CD14-positive monocyte (primary cell): ENCODE measurements around the gene ROBO1. TPM values are rescaled to one million over a fixed set of nuclear protein-coding genes. Genes with fewer than 3 reads are reported as not detected.

Source experiments
- DNase-seq, 3 donors: peaks; one replicate each; pipeline ENCODE4 v3.0.0-alpha.2; 2011 to 2022
- H2AFZ ChIP-seq: 2 replicates; pipeline ENCODE4 v1.6.0; 2012; ENCODE audit warnings: mild to moderate bottlenecking, low read depth, low read length, inconsistent platforms; ENCODE audit not compliant: insufficient read depth, poor library complexity, severe bottlenecking
- H3K27ac ChIP-seq, 2 donors: 1 replicate in 1 of 2; 2 replicates in 1 of 2; pipeline ENCODE4 v1.5.1; 2012 to 2013; ENCODE audit warnings: low read length in 2 of 2, control low read depth in 1 of 2, inconsistent platforms in 1 of 2, low read depth in 1 of 2, mild to moderate bottlenecking in 1 of 2
- H3K27me3 ChIP-seq, 2 donors: one replicate each; pipeline versions ENCODE4 v1.6.0 to v1.6.1; 2011 to 2013; ENCODE audit warnings: low read length in 2 of 2; ENCODE audit not compliant: control insufficient read depth in 2 of 2, insufficient read depth in 2 of 2
- H3K36me3 ChIP-seq, 2 donors: replicated peaks in 1 of 2; 1 replicate in 1 of 2; 2 replicates in 1 of 2; pipeline versions ENCODE4 v1.5.1 to v1.6.1; 2012 to 2013; ENCODE audit warnings: low read length in 2 of 2, control low read depth in 1 of 2, inconsistent platforms in 1 of 2, mild to moderate bottlenecking in 1 of 2; ENCODE audit not compliant: insufficient read depth in 2 of 2, control insufficient read depth in 1 of 2
- H3K4me1 ChIP-seq, 2 donors: 1 replicate in 1 of 2; 2 replicates in 1 of 2; pipeline versions ENCODE4 v1.5.1 to v1.6.1; 2012 to 2013; ENCODE audit warnings: low read length in 2 of 2, control low read depth in 1 of 2, inconsistent platforms in 1 of 2, mild to moderate bottlenecking in 1 of 2, moderate library complexity in 1 of 2; ENCODE audit not compliant: insufficient read depth in 2 of 2, control insufficient read depth in 1 of 2
- H3K4me2 ChIP-seq: replicated peaks from 2 replicates; pipeline ENCODE3; 2012; ENCODE audit warnings: low read length, moderate library complexity, mild to moderate bottlenecking; ENCODE audit not compliant: poor library complexity, severe bottlenecking; ENCODE audit errors: extremely low read depth
- H3K4me3 ChIP-seq, 3 experiments: fragments of 200-600 bp in 1 of 3; sonication (generic) in 1 of 3; replicated peaks in 1 of 3; 1 replicate in 2 of 3; 2 replicates in 1 of 3; pipeline ENCODE4 v1.5.1; 2011 to 2013; ENCODE audit warnings: low read length in 3 of 3, mild to moderate bottlenecking in 3 of 3, control low read depth in 2 of 3, low read depth in 2 of 3, inconsistent platforms in 1 of 3, moderate library complexity in 1 of 3
- H3K79me2 ChIP-seq: 2 replicates; pipeline ENCODE4 v1.6.0; 2012; ENCODE audit warnings: mild to moderate bottlenecking, control low read depth, inconsistent platforms, low read length, moderate library complexity; ENCODE audit not compliant: insufficient read depth
- H3K9ac ChIP-seq: 2 replicates; pipeline ENCODE4 v1.6.0; 2017; ENCODE audit warnings: low read length, mild to moderate bottlenecking; ENCODE audit not compliant: insufficient read depth, poor library complexity, severe bottlenecking
- H3K9me3 ChIP-seq, 2 donors: replicated peaks in 1 of 2; 1 replicate in 1 of 2; 2 replicates in 1 of 2; pipeline versions ENCODE4 v1.5.1 to v1.6.1; 2012 to 2013; ENCODE audit warnings: low read length in 2 of 2, control low read depth in 1 of 2; ENCODE audit not compliant: control insufficient read depth in 1 of 2, insufficient read depth in 1 of 2
- H4K20me1 ChIP-seq: 2 replicates; pipeline ENCODE4 v1.6.0; 2012; ENCODE audit warnings: mild to moderate bottlenecking, low read length, control low read depth, moderate library complexity; ENCODE audit not compliant: insufficient read depth
- H3K27ac Mint-ChIP-seq, 7 donors: one replicate each; pipeline ENCODE4 v1.8.0; 2020; ENCODE audit warnings: mild to moderate bottlenecking in 7 of 7, mixed read lengths in 7 of 7, moderate library complexity in 6 of 7, inconsistent platforms in 2 of 7
- H3K27me3 Mint-ChIP-seq, 3 donors: one replicate each; pipeline ENCODE4 v1.8.0; 2021 to 2022; ENCODE audit warnings: low read depth in 3 of 3, mild to moderate bottlenecking in 3 of 3, mixed read lengths in 3 of 3, moderate library complexity in 3 of 3, inconsistent platforms in 1 of 3
- H3K36me3 Mint-ChIP-seq, 2 donors: one replicate each; pipeline ENCODE4 v1.8.0; 2020; ENCODE audit warnings: mixed read lengths in 2 of 2, inconsistent platforms in 1 of 2, mild to moderate bottlenecking in 1 of 2
- H3K4me1 Mint-ChIP-seq: one replicate; pipeline ENCODE4 v1.8.0; 2020; ENCODE audit warnings: mild to moderate bottlenecking, mixed read lengths
- H3K4me3 Mint-ChIP-seq, 2 donors: one replicate each; pipeline ENCODE4 v1.8.0; 2020; ENCODE audit warnings: mild to moderate bottlenecking in 2 of 2, mixed read lengths in 2 of 2, moderate library complexity in 1 of 2
- H3K9me3 Mint-ChIP-seq, 7 donors: one replicate each; pipeline ENCODE4 v1.8.0; 2020 to 2022; ENCODE audit warnings: mixed read lengths in 7 of 7, mild to moderate bottlenecking in 6 of 7, moderate library complexity in 6 of 7, inconsistent platforms in 2 of 7
- CTCF ChIP-seq: fragments of 200-600 bp; IDR thresholded peaks from one replicate; pipeline ENCODE4 v1.8.0; 2022; ENCODE audit warnings: antibody characterized with exemption, mild to moderate bottlenecking
- WGBS: methylation state at CpG from one replicate; pipeline ENCODE4 v1.1.5; 2013; ENCODE audit warnings: missing lambda C conversion rate; ENCODE audit not compliant: insufficient coverage; 5-methylcytosine and 5-hydroxymethylcytosine counted together
- intact Hi-C, 2 donors: fragments of 100-400 bp; cut with micrococcal nuclease; formaldehyde crosslinking; loops; one replicate each; pipeline versions ENCODE4 v1.15.0 to v1.15.1; 2023
- polyA plus RNA-seq, 3 donors: library from polyadenylated mRNA; depleted of rRNA in 1 of 3; unstranded in 2 of 3; stranded (reverse) in 1 of 3; fragments of 300-500 nt in 2 of 3; fragments of >200 nt in 1 of 3; fragmentation: Illumina TruSeq in 2 of 3; gene quantifications; 1 replicate in 2 of 3; 2 replicates in 1 of 3; pipeline ENCODE4 v1.2.3, GENCODE V29; 2012 to 2021

ROBO1 gene
- polyA plus RNA-seq, 3 donors = 0.09 to 0.10 TPM; not detected in 1

DNA sequence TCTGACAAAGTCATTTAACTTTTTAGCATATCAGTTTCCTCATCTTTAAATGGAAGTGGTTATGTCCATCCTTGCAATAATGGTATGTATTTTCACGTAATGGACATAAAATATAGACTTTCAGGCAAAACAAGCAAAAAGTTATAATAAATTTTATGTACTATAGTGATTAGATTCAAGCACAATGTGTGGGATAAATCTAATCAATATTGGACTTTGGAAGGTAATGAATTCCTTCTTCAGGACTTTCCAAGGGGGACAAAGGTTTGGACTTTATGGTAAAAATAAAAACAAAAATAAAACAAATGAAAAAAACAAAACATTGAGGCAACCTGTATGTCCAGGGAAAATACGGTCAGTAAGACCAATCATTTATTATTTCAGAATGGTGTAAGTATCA is 357.7 kb downstream of the ROBO1 start:
- no peak overlapping the region for H2AFZ ChIP-seq
- no peak overlapping the region for H3K27ac ChIP-seq
- no peak overlapping the region for H3K4me2 ChIP-seq
- Mint-ChIP-seq H3K36me3 (no peaks in the 10 kb centered on the region), H3K4me3 (no peak overlapping the region), H3K27me3 (peaks cover 0 to 1% (median 0%) of the 10 kb centered on the region in 3 donors), H3K27ac (no peak overlapping the region), H3K4me1 (no peaks in the 10 kb centered on the region), H3K9me3 (no peaks in the 10 kb centered on the region)
- intact Hi-C loops = no loop called here
- no peaks in the 10 kb centered on the region for H4K20me1 ChIP-seq
- WGBS = no CpG with 5 or more reads among the region's 2 CpGs
- H3K9ac ChIP-seq = no peak overlapping the region
- no peaks in the 10 kb centered on the region for H3K4me1 ChIP-seq
- H3K9me3 ChIP-seq = no peaks in the 10 kb centered on the region
- no peak for DNase-seq
- no peaks in the 10 kb centered on the region for H3K36me3 ChIP-seq
- H3K79me2 ChIP-seq = no peaks in the 10 kb centered on the region
- H3K27me3 ChIP-seq = no peaks in the 10 kb centered on the region
- no peak for TF ChIP-seq CTCF
- no peak overlapping the region for H3K4me3 ChIP-seq

GRCh38 chr3:79406175-79406574 is 361.6 kb downstream of the ROBO1 start:
- H3K79me2 ChIP-seq = no peaks in the 10 kb centered on the region
- Mint-ChIP-seq H3K4me1 (no peaks in the 10 kb centered on the region), H3K27ac (no peak overlapping the region), H3K27me3 (peaks cover 0 to 1% (median 0%) of the 10 kb centered on the region in 3 donors), H3K4me3 (no peak overlapping the region), H3K9me3 (no peaks in the 10 kb centered on the region), H3K36me3 (no peaks in the 10 kb centered on the region)
- H3K9ac ChIP-seq = no peak overlapping the region
- H4K20me1 ChIP-seq = no peaks in the 10 kb centered on the region
- DNase-seq = no peak
- intact Hi-C loops = no loop called here
- H3K27me3 ChIP-seq = no peaks in the 10 kb centered on the region
- H3K9me3 ChIP-seq = no peaks in the 10 kb centered on the region
- no peak overlapping the region for H2AFZ ChIP-seq
- no peak overlapping the region for H3K4me2 ChIP-seq
- no peaks in the 10 kb centered on the region for H3K4me1 ChIP-seq
- no peaks in the 10 kb centered on the region for H3K36me3 ChIP-seq
- no CpG with 5 or more reads among the region's 2 CpGs for WGBS
- no peak overlapping the region for H3K27ac ChIP-seq
- H3K4me3 ChIP-seq = no peak overlapping the region
- no peak for TF ChIP-seq CTCF
